K562 (cell line): ENCODE results near the gene ETHE1. TPM values are rescaled to one million over a fixed set of nuclear protein-coding genes. Genes with fewer than 3 reads are reported as not detected.

Experiments used
- C11orf30 ChIP-seq: fragments of 450-650 bp; IDR thresholded peaks from 2 replicates; pipeline ENCODE4 v1.6.1; 2016; ENCODE audit warnings: low read depth, mild to moderate bottlenecking
- EGR1 ChIP-seq: fragments of 450-650 bp; conservative IDR thresholded peaks from 2 replicates; pipeline ENCODE4 v1.6.1; 2017; ENCODE audit warnings: mild to moderate bottlenecking
- MXD1 ChIP-seq: fragments of 250-450 bp; sonication (Bioruptor Pico); IDR thresholded peaks from 2 replicates; pipeline ENCODE4 v1.8.0; 2021; ENCODE audit warnings: borderline replicate concordance, mild to moderate bottlenecking, moderate library complexity; ENCODE audit not compliant: poor library complexity, severe bottlenecking
- NBN ChIP-seq: fragments of 450-650 bp; IDR thresholded peaks from 2 replicates; pipeline ENCODE4 v1.6.1; 2016; ENCODE audit warnings: low read depth, mild to moderate bottlenecking
- SP2 ChIP-seq: IDR thresholded peaks from 2 replicates; pipeline ENCODE4 v1.6.1; 2011; ENCODE audit warnings: mild to moderate bottlenecking, low read depth, low read length, moderate library complexity; ENCODE audit not compliant: poor library complexity, severe bottlenecking; ENCODE audit errors: extremely low read depth
- ZNF197 ChIP-seq: fragments of 200-800 bp; sonication (Bioruptor generic); IDR thresholded peaks from 2 replicates; pipeline ENCODE4 v1.6.1; 2016; ENCODE audit warnings: low read depth, missing genetic modification characterization, missing compliant biosample characterization
- polyA plus RNA-seq, 8 experiments: library from polyadenylated mRNA; depleted of rRNA in 4 of 8; stranded (reverse) in 5 of 8; unstranded in 3 of 8; fragments of >200 nt; fragmentation: Nextera tagmentation in 2 of 8; fragmentation: Illumina TruSeq in 1 of 8; extraction: Ambion mirVana in 2 of 8; extraction: Trizol in 1 of 8; gene quantifications; 2 replicates each; pipeline versions ENCODE4 v1.2.1 to v1.2.3, GENCODE V29; 2011 to 2014; ENCODE audit warnings: inconsistent platforms in 1 of 8, missing spikeins in 1 of 8
- total RNA-seq, 7 experiments: library from RNA; depleted of rRNA in 6 of 7; stranded (reverse); fragments of >200 nt in 6 of 7; fragmentation: Illumina TruSeq in 2 of 7; extraction: Trizol in 2 of 7; gene quantifications; 2 replicates each; pipeline versions ENCODE4 v1.2.1 to v1.2.3, GENCODE V29; 2011 to 2021; ENCODE audit warnings: low replicate concordance in 1 of 7
- TF ChIP-seq, protein P1 (sequence below): fragments of 450-650 bp; IDR thresholded peaks from 2 replicates; pipeline ENCODE4 v1.6.1; 2016
- TF ChIP-seq, protein P2 (sequence below): fragments of 450-650 bp; IDR thresholded peaks from one replicate; pipeline ENCODE4 v1.6.1; 2018; ENCODE audit warnings: mild to moderate bottlenecking, moderate library complexity; ENCODE audit not compliant: partially characterized antibody

The ETHE1 gene
- total and polyA plus RNA-seq, 9 of the 15 experiments (the other 6 are each of a cell fraction or from before 2014, with no cell fraction given), result 2.9 to 21.0 (median 10.2) TPM

- no peak for TF ChIP-seq SP2
- TF ChIP-seq NBN, result 0 out of 2 replicates have a peak, but pooled peaks have one; percentile 7
- TF ChIP-seq, protein P1, sequence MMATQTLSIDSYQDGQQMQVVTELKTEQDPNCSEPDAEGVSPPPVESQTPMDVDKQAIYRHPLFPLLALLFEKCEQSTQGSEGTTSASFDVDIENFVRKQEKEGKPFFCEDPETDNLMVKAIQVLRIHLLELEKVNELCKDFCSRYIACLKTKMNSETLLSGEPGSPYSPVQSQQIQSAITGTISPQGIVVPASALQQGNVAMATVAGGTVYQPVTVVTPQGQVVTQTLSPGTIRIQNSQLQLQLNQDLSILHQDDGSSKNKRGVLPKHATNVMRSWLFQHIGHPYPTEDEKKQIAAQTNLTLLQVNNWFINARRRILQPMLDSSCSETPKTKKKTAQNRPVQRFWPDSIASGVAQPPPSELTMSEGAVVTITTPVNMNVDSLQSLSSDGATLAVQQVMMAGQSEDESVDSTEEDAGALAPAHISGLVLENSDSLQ, result peak; percentile 71
- no peak for TF ChIP-seq MXD1 (CRISPR knock-in tag)
- TF ChIP-seq, protein P2, sequence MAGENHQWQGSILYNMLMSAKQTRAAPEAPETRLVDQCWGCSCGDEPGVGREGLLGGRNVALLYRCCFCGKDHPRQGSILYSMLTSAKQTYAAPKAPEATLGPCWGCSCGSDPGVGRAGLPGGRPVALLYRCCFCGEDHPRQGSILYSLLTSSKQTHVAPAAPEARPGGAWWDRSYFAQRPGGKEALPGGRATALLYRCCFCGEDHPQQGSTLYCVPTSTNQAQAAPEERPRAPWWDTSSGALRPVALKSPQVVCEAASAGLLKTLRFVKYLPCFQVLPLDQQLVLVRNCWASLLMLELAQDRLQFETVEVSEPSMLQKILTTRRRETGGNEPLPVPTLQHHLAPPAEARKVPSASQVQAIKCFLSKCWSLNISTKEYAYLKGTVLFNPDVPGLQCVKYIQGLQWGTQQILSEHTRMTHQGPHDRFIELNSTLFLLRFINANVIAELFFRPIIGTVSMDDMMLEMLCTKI, result no peak
- TF ChIP-seq C11orf30, result no peak
- TF ChIP-seq EGR1, result peak; percentile 64
- no peak for TF ChIP-seq ZNF197
Observed at GRCh38 chr19:43533546-43534304, 6.7 kb upstream of the ETHE1 start (continued).
